Measurements from ENCODE around the gene VDR.
A peak's percentile ranks its signal among the peaks of the same experiment; 100 is the strongest.

Gene VDR

DNA sequence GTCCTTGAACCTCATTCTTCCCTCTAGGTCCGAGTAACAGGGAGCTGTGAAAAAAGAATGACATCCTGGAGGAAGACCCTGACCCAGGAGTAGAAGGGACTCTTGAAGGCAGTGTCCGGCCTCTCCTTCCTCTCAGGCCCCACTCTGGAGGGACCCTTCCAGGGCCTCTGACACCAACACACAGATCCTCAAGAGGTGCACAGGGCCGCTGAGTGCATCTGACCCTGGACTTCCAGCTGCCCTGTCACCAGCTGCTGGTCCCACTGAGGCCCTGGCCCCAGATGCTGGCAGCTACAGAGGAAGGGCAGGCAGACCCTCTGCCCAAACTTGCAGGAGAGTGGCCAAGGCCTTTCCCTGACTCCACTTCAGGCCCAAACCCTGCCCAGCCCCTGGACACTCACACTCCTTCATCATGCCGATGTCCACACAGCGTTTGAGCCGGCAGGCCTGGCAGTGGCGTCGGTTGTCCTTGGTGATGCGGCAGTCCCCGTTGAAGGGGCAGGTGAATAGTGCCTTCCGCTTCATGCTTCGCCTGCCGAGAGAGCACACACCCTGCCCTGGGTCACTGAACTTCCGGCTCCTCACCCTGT lies 40.1 kb downstream of the VDR start:
- no peak for DNase-seq

- DNase-seq, result no peak
These were observed 40.8 kb downstream of the VDR start for GRCh38 chr12:47863985-47864384.

GRCh38 chr12:47863467-47863866 lies 41.3 kb downstream of the VDR start:
- DNase-seq, result no peak

DNA sequence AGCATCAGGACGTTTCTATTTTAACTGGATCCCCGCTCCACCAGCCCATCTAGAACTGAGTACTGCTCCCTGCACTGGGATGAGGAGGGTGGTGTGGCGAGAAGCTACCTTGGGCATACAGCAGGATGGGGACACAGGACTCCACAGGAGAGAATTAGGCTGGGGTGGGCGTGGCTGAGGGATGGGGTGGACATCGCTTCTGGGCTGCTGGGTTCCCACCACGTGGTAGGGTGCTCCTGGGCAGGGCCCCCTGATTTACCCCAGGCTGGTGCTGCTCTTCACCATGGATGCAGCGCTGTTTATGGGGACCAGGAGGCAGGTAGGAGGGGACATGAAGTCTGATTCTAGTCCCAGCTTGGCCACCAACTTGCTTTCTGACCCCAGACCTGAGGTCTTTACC lies 41.9 kb downstream of the VDR start:
- DNase-seq, result no peak

GRCh38 chr12:47862167-47862750 lies 42.5 kb downstream of the VDR start:
- no peak for DNase-seq

GRCh38 chr12:47860873-47861272 lies 43.9 kb downstream of the VDR start:
- no peak for DNase-seq

DNA sequence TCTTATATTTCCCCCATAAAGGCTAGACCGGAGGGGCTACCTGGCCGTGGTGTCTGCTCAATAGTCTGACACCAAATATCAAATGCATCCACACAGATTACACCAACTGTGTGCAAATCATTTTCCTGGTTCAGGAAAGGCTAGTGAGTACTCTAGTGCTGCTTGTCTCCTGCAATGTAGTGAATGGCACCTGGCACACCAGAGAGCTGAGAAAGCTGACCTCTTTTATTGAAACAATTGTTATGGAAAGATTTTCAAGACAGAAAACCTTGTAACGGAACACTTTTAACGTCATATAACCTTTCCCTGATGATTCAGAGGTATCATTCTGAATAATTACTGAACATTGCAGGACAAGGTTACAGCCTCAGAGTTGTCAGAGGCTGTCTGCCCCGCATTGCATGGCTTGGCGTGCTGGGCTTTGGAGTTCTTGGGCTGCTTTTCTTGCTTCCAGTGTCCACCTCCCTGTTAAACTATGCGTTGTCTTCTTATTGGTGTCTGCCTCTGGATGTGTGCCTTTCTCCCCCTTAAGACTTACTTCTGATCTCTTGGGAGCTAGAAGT lies 44.4 kb downstream of the VDR start:
- peak; percentile 28 for DNase-seq

DNA sequence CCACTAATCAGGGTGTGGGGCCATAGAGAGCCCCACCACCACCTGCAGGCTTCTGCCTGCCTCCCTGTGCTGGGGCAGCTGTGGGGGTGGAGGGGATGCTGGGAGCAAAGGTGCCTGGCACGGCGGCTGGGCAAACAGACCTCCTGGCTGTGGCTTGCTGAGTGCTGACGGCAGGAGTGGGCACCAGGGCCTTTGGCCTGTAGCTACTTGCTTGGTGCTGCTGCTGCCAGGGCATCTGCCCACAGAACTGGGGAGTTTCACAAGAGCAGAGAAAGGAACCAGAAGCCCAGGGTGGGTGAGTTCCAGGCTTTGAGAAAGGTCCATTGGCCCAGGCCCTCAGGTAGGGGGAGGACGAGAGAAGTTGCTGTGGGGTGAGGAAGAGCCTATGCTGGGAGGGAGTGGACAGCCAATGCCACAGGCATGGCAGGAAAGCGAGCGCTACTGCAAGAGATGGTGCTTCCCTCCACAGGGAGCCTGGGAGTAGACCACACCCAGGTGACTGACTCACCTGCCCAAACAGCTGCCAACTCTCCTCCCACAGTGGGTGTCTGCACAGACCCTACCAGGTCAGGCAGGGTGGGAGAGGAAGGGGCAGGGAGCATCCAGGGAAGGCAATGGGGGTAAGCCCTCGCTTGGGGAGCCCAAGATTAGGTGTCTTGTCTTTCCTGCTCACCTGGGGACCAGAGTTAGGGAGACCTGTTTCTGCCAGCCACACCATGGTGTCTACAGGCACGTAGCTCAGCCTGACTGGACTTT lies 46.1 kb downstream of the VDR start:
- no peak for DNase-seq

DNA sequence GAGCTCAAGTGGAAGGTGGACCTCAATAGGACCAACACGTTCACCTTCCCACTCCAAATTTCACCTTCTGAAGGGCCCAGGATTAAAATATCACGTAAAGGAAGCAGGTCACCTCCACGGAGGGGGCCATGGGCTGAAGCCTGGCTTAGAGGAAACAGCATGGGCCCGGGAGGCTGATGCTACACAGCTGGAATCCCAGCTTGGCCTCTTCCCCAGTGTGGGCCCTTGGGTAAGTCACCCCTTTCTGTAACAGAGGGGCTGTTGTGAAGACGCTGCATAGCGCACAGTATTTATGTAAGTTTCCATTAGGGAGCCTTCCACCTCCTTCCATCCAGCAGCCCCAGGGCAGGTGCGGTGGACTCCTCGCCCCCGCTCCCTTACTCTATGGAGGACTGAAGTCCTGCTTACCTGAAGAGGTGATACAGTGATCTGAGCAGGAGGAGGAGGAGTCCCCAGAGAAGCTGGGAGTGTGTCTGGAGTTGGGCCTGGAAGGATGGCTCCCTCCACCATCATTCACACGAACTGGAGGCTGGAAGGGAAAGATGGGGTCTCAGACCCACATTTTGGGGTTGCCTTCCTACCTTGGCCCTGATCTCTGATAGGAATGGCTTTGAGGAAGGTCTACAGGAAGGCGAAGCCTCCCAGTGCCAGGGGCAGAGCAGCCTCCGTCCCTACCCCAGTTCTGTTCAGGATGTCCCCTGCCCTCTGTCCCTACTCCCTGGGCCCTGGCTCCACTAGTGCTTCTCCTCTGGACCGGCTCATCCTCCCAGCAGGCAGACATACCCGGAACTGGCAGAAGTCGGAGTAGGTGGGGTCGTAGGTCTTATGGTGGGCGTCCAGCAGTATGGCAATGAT lies 47.8 kb downstream of the VDR start:
- no peak for DNase-seq

GRCh38 chr12:47856094-47856493 lies 48.7 kb downstream of the VDR start:
- DNase-seq, result no peak

GRCh38 chr12:47855502-47855901 lies 49.3 kb downstream of the VDR start:
- DNase-seq, result no peak

DNA sequence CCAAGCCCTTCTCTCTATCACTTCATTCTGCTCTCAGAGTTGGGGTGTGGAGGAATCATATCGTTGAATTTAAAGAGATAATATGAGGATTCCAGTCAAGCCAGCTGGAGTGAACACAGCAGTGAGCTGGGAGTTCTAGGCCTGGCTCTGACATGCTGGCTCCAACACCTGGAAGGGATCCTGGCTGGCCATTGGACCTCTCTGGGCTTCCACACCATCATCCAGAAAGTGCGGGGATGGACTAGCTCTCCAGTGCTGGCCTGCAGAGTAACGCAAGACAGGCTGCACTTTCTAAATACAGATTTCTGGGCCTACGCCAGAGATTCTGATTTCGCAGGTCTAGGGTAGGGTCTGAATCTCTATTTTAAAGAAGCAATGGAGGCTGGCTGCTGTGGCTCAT lies 50.3 kb downstream of the VDR start:
- no peak for DNase-seq

DNA sequence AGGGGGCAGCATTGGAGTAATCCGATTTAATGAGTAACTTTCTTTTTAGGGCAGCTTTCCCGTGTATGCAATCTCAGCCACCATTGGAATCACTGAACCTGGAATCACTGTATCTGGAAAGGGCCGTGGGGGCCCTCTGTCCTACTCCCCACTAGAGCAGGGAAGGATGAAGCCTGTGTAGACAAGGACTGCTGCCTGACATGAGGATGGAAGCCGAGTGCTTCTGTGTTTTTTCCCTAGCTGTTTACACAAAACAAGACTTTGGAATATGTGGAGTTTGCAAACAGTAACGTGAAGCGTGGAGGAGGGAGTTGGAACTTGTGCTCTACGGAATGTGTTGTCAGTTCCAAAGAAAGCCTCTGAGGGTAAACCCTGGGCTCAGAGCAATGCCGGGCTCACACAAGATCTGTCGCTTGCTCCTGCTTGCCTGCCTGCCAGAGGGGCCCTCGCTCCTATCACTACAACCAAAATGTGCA lies 52.7 kb downstream of the VDR start:
- no peak for DNase-seq

DNA sequence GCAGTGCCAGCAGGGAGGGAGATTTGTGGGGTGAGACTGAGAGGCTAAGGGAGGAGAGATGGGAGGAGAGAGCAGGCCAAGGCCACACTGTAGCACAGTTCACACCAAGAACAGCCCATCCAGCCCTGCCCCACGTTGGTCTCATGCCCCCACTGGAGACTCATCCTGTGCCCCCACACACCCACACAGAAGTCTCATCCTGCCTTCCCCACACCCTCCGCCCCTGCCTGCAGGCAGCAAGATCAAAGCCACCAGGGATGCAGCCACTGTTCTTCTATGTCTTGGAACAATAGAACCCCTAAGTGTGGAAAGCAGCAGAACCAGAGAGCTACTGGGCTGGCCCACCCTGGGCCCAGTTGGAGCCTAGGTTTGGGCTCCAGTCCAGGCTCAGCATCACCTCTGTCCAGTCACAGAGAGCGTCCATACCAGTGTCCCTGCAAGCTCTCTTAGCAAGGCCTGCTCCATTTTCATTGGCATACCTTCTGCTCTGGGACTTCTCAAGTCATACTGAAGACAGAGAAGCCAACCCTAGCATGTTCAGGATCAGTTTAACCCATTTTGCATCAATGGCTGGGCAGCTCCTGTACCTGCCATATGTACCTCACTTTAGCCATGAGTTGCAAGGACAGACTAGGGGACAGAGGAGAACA lies 53.4 kb downstream of the VDR start:
- no peak for DNase-seq

DNA sequence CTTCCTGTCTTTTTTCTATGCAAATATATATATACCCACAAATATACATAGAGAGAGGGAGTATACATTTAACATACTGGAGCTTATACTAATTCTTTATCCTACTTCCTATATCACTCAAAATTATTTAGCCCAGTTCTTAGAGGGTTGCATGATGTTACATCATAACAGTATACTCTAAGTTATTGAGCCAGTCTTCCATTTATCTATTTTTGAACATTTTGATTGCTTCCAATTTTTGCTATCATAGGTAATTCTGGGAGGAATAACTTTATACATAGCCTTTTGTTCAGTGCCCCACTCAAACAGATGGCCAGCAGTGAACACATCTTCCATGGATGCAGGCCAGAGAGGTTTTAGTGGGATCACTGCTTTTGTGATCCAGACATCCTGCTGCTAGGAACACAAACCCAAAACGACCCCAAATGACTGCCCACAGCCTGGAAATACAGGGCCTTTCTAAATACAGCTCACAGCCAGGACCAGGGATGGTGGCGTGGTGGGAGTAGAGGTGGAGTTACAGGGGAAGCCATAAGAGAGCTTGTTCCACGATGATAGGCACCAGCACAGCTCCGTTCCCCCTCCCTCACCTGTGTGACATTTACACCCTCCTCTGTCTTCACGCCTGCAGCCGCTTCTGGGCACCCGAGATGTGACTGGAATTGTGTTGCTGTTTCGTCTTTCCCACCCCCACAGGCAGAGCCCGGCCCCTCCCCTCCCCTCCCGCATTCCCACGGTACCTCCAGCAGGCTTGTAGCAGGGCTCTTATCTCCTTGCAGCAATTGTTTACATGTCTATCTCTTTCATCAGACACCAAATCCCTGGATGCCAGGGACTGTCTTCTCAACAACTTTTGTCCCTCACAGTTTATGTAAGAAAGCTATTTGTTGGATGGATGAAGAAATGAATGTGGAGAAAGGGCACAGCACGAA lies 54.4 kb downstream of the VDR start:
- no peak for DNase-seq

GRCh38 chr12:47849261-47849660 lies 55.5 kb downstream of the VDR start:
- DNase-seq, result no peak

- no peak for DNase-seq
These were observed 55.9 kb downstream of the VDR start for GRCh38 chr12:47848853-47849252.

DNA sequence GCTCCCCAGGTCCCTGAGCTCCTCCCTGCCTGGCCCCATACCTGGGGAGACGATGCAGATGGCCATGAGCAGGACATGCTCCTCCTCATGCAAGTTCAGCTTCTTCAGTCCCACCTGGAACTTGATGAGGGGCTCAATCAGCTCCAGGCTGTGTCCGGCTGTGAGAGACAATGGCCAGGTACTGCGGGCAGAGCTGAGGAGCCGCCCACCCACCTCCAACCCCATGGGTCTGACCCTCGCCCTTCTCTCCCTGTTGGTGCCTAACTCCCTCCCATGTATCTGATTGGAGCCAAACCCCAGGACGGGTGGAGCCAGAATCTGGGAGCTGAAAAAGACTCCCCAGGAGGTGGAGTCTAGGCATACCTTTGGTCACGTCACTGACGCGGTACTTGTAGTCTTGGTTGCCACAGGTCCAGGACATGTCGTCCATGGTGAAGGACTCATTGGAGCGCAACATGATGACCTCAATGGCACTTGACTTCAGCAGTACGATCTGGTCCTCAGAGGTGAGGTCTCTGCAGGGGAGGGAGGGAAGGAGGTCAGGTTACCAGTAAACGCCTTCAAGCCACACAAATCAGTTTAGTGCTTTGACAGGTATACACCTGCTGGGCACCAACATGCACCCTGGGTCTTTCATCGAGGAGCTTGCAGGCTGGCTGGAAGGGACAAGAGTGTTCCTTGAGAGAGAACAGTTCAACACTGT lies 58.3 kb downstream of the VDR start:
- no peak for DNase-seq

DNA sequence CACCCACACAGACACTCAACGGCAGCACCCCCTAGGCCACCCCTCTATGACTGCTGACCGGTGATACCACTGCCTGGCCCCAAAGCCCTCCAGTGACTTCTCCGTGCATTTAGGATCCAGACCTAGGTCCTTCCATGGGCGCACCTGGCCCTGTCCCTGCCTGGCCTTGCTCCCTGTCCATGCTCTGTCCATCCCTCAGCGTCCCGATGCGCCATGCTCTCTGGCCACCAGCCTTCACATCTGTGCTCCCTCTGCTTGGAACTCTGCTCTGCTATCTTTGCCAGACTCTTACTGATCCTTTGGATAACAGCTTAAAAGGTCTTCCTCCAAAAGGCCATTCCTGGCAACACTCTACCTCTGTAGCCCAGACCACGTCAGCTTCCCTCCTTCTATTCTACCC lies 59.7 kb downstream of the VDR start:
- no peak for DNase-seq

DNA sequence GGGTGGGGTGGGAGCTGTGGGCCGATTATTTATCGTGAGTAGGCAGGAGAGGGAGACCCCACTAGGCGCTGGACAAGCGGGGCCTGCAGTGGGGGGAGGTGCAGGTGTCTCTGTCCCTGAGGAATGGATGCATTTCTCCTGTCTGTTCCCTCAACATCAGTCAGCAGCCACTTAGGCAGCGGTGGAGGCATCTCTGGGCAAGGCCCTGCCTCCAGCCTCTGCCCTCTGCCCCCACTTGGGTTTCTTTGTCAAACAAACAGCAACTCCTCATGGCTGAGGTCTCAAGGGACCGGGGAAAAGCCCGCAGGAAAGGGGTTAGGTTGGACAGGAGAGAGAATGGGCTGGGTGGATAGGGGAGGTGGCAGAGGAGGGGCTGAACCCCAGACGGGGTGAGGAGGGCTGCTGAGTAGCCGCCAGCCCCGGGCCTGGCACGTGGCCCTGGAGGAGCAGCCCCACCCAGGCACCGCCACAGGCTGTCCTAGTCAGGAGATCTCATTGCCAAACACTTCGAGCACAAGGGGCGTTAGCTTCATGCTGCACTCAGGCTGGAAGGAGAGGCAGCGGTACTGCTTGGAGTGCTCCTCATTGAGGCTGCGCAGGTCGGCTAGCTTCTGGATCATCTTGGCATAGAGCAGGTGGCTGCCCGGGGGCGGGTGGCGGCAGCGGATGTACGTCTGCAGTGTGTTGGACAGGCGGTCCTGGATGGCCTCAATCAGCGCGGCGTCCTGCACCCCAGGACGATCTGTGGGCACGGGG lies 60.4 kb downstream of the VDR start:
- DNase-seq, result no peak
